Stimulated activated memory B cell treated with anti-CD40 and anti-IgM and Interleukin-4, amounts not matched to agents 10 μg/mL and 1 μg/mL and 100 μg/mL, for 72 hours (primary cell): ENCODE results near the gene SVOP.
"Not testable (repeated sequence)": the region's sequence is repeated elsewhere in the genome, so short reads cannot be mapped to it uniquely, and the experiment has no call there.

ENCODE experiments used
- ATAC-seq: fragments of 150-1000 bp; cut with Tn5 transposase; 2 replicates; pipeline ENCODE4 v1.10.0; 2021
- H3K27ac Mint-ChIP-seq: one replicate; pipeline ENCODE4 v1.8.0; 2022; ENCODE audit warnings: mild to moderate bottlenecking, mixed read lengths
- H3K27me3 Mint-ChIP-seq: one replicate; pipeline ENCODE4 v1.8.0; 2022; ENCODE audit warnings: mixed read lengths
- H3K36me3 Mint-ChIP-seq: one replicate; pipeline ENCODE4 v1.8.0; 2022; ENCODE audit warnings: mixed read lengths
- H3K4me1 Mint-ChIP-seq: one replicate; pipeline ENCODE4 v1.8.0; 2022; ENCODE audit warnings: mixed read lengths
- H3K4me3 Mint-ChIP-seq: one replicate; pipeline ENCODE4 v1.8.0; 2022; ENCODE audit warnings: mild to moderate bottlenecking, moderate library complexity, mixed read lengths
- H3K9me3 Mint-ChIP-seq: one replicate; pipeline ENCODE4 v1.8.0; 2022; ENCODE audit warnings: mixed read lengths

SVOP gene, protein sequence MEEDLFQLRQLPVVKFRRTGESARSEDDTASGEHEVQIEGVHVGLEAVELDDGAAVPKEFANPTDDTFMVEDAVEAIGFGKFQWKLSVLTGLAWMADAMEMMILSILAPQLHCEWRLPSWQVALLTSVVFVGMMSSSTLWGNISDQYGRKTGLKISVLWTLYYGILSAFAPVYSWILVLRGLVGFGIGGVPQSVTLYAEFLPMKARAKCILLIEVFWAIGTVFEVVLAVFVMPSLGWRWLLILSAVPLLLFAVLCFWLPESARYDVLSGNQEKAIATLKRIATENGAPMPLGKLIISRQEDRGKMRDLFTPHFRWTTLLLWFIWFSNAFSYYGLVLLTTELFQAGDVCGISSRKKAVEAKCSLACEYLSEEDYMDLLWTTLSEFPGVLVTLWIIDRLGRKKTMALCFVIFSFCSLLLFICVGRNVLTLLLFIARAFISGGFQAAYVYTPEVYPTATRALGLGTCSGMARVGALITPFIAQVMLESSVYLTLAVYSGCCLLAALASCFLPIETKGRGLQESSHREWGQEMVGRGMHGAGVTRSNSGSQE

DNA sequence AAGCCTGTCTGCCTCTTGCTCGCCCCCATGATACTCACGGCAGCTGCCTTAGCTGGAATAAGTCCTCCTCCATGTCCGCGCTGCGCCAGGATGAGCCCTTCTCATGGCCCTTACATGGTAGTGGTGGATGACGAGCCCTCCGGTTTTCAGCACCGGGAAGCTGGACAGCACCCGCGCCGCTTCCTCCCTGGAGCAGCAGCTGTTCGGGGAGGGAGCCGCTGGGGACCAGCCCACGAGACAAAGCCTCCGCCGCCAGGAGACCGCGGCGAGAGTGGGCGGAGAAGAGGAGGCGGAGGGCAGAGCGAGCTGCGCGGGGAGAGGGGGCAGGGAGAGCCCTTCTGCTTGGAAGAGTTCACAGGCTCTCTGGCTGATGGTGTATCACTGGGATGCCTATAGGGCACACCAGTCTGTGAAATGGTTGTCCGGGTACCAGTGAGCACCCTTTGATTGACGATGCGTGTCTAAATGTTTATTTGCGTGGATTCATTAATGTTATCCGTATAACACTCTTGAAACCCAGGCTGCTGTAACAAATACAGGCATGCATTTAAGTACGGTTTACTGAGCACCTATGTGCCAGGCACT is at the start of gene SVOP:
Gene SVOP, minus strand, starts transcription at position 273 of the 585 bp plus-strand sequence. Its CDS starts 200 bp downstream, at position 73.
- peak; percentile 24 for ATAC-seq
- peaks cover 57% of the 10 kb centered on the region for H3K27me3 Mint-ChIP-seq
- H3K4me3 Mint-ChIP-seq, result no peak within 1 kb of the TSS
- H3K36me3 Mint-ChIP-seq, result no peaks in the 10 kb centered on the region
- H3K27ac Mint-ChIP-seq, result no peak within 1 kb of the TSS
- no peaks in the 10 kb centered on the region for H3K9me3 Mint-ChIP-seq
- H3K4me1 Mint-ChIP-seq, result peaks cover 5% of the 10 kb centered on the region

DNA sequence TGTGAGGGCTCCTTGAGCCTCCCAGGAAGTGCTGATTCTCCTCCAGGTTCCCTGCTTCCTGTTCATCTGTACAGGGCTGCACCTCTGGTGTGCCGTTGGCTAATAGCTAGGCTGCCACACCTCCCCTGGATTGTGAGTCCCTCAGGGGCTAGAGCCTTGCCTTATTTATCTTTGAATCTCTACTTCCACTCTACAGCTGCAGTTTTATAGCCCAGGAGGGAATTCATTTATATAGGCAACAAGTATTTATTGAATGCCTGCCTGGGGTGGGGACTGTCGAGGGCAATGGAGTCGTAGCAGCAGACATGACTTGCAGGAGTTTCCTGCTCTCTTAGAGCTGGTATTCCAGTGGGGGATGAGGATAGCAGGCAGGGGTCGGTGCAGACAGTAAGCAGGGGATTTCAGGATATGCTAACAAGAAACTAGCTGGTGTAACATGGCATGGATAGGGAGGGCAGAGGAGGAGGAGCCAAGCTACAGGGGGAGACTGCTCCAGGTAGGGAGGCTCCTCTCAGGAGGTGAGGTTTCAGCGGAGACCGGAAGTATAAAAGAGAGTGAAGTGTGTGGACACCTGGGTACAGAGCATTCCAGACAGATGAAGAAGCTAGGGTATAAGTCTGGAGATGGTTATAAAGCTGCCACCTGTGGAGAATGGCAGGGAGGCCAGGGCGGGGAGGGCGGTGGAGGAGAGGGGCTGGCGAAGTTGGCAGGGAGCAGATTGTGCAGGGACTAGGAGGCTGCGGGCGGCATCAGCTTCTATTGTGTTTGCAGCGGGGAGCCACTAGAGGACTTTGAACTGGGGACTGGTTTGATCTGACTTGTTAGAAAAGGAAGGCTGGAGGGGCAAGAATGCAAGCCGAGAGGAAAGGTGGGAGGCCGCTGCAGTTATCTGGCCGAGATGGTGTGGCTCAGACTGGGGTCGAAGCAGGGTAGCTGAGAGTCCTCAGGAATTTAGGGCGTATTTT is 48.7 kb upstream of the SVOP start:
- H3K36me3 Mint-ChIP-seq, result peaks cover 54% of the 10 kb centered on the region
- no peak overlapping the region for H3K27ac Mint-ChIP-seq
- no peaks in the 10 kb centered on the region for H3K4me1 Mint-ChIP-seq
- H3K9me3 Mint-ChIP-seq, result no peaks in the 10 kb centered on the region
- ATAC-seq, result no peak
- H3K4me3 Mint-ChIP-seq, result no peak overlapping the region
- H3K27me3 Mint-ChIP-seq, result no peaks in the 10 kb centered on the region

DNA sequence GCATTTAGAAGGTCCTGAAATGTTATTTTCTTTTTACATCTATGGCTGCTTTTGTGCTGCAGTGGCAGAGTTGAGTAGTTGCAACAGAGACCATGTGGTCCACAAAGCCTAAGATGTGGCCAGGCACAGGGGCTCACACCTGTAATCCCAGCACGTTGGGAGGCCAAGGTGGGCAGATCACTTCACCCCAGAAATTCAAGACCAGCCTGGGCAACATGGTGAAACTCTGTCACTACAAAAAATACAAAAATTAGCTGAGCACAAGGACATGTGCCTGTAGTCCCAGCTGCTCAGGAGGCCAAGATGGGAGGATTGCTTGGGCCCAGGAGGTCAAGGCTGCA is 45.0 kb upstream of the SVOP start:
- ATAC-seq, result no peak
- Mint-ChIP-seq H3K4me1 (peaks cover 6% of the 10 kb centered on the region), H3K4me3 (no peak overlapping the region), H3K9me3 (no peaks in the 10 kb centered on the region), H3K36me3 (peaks cover 44% of the 10 kb centered on the region), H3K27ac (no peak overlapping the region), H3K27me3 (no peaks in the 10 kb centered on the region)

DNA sequence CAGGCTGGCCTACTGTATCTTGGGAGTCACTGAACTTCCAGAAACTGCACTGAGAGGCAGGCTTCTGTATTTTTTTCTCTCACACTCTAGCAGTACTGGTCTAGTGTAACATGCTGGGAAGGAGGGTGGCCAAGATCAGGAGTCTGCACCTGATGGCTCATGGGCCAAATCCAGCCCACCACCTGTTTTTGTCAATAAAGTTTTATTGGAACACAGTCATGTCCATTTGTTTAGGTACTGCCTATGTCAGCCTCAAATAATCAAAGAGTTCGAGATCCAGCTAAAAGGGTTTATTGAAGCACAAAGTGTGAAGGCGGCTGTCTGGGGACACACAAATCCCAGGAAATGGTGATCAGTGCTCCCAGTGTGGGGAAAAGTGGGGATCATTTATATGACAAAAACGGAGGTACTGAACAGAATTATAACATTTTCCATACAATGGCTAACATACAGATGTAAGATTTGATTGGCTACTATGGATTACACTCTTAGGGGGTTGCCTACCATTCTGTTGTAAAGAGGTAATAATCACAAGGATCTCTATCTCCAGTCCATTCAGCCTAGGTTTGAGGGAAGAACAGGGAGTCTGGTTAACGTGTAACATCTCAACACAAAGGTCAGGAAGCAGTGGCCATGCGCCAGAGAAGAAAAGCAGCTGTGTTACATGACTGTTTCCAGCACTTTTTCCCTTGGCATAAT is 44.4 kb upstream of the SVOP start:
- H3K27ac Mint-ChIP-seq, result no peak overlapping the region
- no peaks in the 10 kb centered on the region for H3K9me3 Mint-ChIP-seq

DNA sequence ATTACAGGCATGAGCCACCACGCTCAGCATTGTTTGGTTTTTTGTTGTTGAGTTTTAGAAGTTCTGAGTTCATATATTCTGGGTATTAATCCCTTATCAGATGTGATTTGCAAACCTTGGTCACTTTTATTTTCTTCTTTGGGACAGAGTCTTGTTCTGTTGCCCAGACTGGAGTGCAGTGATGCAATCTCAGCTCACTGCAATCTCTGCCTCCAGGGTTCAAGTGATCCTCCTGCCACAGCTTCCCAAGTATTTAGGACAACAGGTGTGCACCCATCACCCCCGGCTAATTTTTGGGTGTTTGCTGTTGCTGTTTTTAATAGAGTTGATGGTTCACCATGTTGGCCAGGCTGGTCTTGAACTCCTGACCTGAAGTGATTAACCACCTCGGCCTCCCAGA is 43.3 kb upstream of the SVOP start:
- Mint-ChIP-seq H3K4me1 (peaks cover 6% of the 10 kb centered on the region), H3K4me3 (no peak overlapping the region), H3K9me3 (no peaks in the 10 kb centered on the region), H3K36me3 (peaks cover 27% of the 10 kb centered on the region), H3K27ac (no peak overlapping the region), H3K27me3 (no peaks in the 10 kb centered on the region)
- no peak for ATAC-seq

More for the DNA sequence above, 44.4 kb upstream of the SVOP start:
- no peak overlapping the region for H3K4me3 Mint-ChIP-seq
- H3K4me1 Mint-ChIP-seq, result peaks cover 6% of the 10 kb centered on the region
- H3K36me3 Mint-ChIP-seq, result peaks cover 39% of the 10 kb centered on the region
- no peak for ATAC-seq
- H3K27me3 Mint-ChIP-seq, result no peaks in the 10 kb centered on the region

DNA sequence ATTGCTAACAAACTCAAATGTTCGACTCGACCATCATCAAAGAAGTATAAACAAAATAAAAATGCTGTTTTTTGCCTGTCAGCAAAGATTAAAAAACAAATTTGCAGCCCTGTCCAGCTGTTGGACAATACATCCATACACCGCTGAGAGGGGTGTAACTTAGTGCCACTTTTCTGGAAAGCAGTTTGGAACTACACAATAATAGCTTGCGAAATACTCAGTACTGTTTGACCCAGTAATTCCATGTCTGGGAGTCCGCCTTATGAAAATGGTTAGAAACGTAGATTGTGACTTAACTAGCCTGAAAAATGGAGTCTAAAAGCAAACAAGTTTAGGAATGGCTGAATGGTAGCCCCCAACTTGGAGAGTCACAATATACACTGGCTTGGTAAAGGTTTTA is 37.9 kb upstream of the SVOP start:
- Mint-ChIP-seq H3K36me3 (peaks cover 36% of the 10 kb centered on the region), H3K4me1 (peaks cover 18% of the 10 kb centered on the region), H3K9me3 (no peaks in the 10 kb centered on the region), H3K4me3 (no peak overlapping the region), H3K27ac (no peak overlapping the region), H3K27me3 (no peaks in the 10 kb centered on the region)
- no peak for ATAC-seq

DNA sequence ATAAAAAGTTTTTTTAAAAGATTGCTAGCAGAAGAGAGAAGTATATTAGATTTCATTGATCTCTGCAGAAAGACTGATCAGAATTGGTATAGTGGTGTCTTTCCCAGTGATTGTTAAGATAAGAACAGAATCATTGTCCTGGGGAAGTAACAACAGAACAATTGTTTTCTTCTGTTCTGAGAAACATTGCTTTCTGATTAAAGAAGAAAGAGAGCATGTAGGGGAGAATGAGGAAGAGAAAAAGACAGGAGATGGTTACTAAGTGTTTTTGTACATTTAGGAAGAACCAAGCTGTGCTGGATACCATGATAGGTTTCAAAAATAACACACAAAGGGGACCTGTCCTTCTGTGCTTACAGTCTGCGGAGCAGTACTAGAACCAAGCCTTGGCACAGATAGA is 36.5 kb upstream of the SVOP start:
- peaks cover 28% of the 10 kb centered on the region for H3K36me3 Mint-ChIP-seq
- ATAC-seq, result no peak
- peaks cover 29% of the 10 kb centered on the region for H3K4me1 Mint-ChIP-seq
- no peaks in the 10 kb centered on the region for H3K9me3 Mint-ChIP-seq
- no peaks in the 10 kb centered on the region for H3K27me3 Mint-ChIP-seq
- H3K27ac Mint-ChIP-seq, result no peak overlapping the region
- H3K4me3 Mint-ChIP-seq, result no peak overlapping the region

DNA sequence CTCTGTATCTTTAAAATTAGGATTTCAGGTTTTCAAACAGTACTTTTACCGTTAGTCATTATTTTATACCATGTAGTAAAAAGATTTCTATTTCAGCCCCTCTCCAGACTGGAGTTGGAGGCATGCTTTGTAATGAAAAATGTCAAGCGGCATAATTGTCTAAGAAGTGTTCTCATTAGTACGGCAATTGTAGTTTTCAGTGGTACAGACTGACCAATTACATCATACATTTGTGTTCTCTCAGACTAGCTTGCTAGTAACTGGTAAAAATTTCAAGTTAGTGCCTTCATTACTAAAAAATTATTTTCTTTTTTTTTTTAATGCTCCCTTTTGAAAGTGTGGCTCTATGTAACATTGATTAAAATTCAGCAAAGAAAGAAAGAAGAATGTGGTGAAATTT is 36.0 kb upstream of the SVOP start:
- no peak for ATAC-seq
- Mint-ChIP-seq H3K27me3 (no peaks in the 10 kb centered on the region), H3K27ac (no peak overlapping the region), H3K36me3 (peaks cover 26% of the 10 kb centered on the region), H3K4me1 (peaks cover 30% of the 10 kb centered on the region), H3K4me3 (no peak overlapping the region), H3K9me3 (no peaks in the 10 kb centered on the region)

DNA sequence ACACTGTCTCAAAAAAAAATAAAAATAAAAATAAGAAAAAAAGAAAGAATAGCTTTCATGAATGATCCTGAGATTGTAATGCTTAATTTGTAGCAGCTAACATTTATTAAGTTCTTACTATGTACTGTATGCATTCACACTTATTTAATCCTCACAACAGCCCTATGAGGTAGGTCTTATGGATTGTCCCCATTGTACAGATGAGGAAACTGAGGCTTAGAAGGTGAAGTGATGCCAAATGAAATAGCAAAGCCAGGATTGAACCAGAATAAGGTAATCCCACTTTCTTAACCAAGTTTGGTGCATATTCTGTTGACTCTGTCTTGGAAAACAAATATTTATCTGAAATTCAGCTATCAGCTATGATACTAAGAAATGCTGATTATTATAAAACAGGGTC is 33.7 kb upstream of the SVOP start:
- Mint-ChIP-seq H3K4me3 (no peak overlapping the region), H3K9me3 (no peaks in the 10 kb centered on the region), H3K27me3 (no peaks in the 10 kb centered on the region), H3K36me3 (peaks cover 23% of the 10 kb centered on the region), H3K27ac (peak overlapping the region; percentile 93), H3K4me1 (peaks cover 29% of the 10 kb centered on the region)
- no peak for ATAC-seq

DNA sequence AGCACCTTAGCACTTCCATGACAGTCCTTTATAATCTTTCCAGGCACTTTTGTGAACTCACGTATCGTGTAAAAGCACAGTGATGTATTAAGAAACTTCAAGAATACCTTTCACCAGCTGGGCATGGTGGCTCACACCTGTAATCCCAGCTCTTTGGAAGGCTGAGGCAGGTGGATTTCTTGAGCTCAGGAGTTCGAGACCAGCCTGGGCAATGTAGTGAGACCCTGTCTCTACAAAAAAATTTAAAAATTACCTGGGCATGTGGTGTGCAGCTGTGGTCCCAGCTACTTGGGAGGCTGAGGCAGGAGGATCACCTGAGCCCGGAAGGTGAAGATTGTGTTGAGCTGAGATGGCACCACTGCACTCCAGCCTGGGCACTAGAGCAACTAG is 33.3 kb upstream of the SVOP start:
- peaks cover 23% of the 10 kb centered on the region for H3K36me3 Mint-ChIP-seq
- H3K9me3 Mint-ChIP-seq, ATAC-seq, H3K27me3 Mint-ChIP-seq: not testable (repeated sequence)
- H3K4me1 Mint-ChIP-seq, result peaks cover 29% of the 10 kb centered on the region
- peak overlapping the region; percentile 93 for H3K27ac Mint-ChIP-seq
- peak overlapping the region; percentile 95 for H3K4me3 Mint-ChIP-seq

DNA sequence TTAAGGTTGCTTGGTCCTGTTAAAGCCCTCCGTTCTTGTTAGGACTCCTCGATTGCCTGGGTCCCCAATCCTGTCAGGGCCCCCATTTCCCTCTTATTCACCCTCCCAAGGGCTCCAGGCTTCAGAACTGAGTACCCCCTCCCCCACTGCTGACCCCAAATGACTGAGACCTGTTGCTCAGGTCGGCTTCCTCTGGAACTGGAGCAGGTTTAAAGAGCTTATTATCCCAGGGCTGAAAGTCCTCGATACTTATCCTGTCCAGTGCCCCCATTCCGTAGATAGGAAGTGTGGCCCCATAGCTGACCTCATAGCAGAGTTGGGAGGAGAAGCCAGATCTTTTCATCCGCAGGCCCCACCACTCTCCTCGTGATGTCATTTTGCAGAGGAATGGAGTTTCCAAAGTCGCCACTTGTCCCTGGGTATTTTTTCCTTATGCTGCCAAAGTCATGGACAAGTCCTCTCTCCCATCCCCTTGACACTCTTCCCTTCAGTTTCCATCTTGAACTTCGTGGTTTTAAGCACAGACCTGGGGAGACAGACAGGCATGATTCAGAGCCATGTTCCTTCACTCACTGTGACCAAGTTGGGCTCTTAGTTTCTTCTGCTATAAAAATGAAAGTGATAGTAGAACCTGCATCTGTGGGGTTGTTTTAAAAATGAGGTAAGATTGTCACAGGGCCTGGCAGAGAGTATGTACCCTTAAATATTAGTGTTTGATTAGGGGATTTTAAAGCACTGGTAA is 32.7 kb upstream of the SVOP start:
- Mint-ChIP-seq H3K27me3 (no peaks in the 10 kb centered on the region), H3K9me3 (no peaks in the 10 kb centered on the region), H3K4me1 (peaks cover 29% of the 10 kb centered on the region), H3K27ac (peak overlapping the region; percentile 93), H3K4me3 (peak overlapping the region; percentile 95), H3K36me3 (peaks cover 20% of the 10 kb centered on the region)
- peak; percentile 64 for ATAC-seq

DNA sequence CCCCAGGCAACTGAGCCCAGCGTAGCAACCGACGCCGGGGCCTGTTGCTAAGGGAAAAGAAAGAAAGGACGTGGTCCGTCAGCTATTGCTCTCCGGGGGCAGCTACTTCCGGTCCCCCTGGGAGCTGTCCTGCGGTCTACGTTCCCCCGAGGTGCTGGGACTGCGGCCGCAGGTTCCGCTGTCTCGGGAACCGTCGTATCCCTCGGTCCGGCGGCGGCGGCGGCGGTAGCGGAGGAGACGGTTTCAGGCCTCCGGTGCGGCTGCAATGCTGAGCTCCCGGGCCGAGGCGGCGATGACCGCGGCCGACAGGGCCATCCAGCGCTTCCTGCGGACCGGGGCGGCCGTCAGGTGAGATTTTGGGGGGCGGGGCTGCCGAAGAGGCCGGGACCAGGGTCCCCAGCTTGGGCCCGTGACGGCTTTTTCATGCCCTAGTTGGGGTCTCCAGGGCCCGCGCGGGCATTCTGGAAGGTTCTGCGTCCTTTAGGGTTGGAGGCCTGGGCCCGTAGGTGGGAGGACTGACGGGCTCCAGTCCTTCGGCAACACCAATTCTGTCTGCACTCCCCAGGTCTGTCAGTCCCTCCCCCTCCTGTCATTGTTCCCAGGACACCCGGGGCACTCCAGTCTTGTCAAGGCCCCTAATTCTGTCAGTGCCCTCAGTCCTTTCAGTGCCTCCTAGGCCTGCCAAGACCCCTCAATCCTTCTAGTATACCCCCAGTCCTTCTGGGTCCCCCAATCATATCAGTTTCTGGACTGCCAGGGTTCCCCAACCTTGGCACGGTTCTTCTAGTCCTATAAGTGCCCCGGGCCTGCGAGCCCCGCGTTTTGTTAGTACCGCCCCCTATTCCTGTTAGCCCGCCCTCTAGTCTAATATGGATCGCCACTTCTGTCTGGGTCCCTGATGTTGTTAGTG is 31.8 kb upstream of the SVOP start, which contains the start of gene USP30:
Gene USP30, plus strand, starts transcription at position 163 of the 910 bp plus-strand sequence. Its CDS starts 103 bp downstream, at position 266.
- H3K36me3 Mint-ChIP-seq, result peaks cover 11% of the 10 kb centered on the region
- ATAC-seq, result peak; percentile 92
- no peaks in the 10 kb centered on the region for H3K9me3 Mint-ChIP-seq
- H3K27ac Mint-ChIP-seq, result peak within 1 kb of the TSS; percentile 93
- no peaks in the 10 kb centered on the region for H3K27me3 Mint-ChIP-seq
- H3K4me3 Mint-ChIP-seq, result peak within 1 kb of the TSS; percentile 95
- H3K4me1 Mint-ChIP-seq, result peaks cover 29% of the 10 kb centered on the region

DNA sequence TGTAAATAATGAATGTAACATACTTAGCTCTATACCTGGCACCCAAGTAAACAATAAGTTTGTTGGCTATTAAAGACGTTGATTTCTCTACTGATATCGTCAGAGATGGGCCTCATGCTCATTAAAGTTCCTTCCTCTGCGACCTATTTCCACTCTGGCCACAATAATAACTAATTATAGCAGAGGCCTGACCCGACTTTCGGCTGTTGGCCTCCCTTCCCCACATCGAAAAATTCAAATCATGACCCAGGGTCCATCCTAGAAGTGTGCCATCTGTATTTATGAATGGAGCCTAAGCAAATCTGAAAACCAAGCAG is 31.2 kb upstream of the SVOP start:
- H3K4me1 Mint-ChIP-seq, result peaks cover 29% of the 10 kb centered on the region
- ATAC-seq, result no peak
- H3K9me3 Mint-ChIP-seq, result no peaks in the 10 kb centered on the region
- H3K36me3 Mint-ChIP-seq, result peaks cover 5% of the 10 kb centered on the region
- no peaks in the 10 kb centered on the region for H3K27me3 Mint-ChIP-seq
- H3K27ac Mint-ChIP-seq, result peak overlapping the region; percentile 93
- peak overlapping the region; percentile 95 for H3K4me3 Mint-ChIP-seq
